Measurements from ENCODE around the gene LSP1.

Gene LSP1

DNA sequence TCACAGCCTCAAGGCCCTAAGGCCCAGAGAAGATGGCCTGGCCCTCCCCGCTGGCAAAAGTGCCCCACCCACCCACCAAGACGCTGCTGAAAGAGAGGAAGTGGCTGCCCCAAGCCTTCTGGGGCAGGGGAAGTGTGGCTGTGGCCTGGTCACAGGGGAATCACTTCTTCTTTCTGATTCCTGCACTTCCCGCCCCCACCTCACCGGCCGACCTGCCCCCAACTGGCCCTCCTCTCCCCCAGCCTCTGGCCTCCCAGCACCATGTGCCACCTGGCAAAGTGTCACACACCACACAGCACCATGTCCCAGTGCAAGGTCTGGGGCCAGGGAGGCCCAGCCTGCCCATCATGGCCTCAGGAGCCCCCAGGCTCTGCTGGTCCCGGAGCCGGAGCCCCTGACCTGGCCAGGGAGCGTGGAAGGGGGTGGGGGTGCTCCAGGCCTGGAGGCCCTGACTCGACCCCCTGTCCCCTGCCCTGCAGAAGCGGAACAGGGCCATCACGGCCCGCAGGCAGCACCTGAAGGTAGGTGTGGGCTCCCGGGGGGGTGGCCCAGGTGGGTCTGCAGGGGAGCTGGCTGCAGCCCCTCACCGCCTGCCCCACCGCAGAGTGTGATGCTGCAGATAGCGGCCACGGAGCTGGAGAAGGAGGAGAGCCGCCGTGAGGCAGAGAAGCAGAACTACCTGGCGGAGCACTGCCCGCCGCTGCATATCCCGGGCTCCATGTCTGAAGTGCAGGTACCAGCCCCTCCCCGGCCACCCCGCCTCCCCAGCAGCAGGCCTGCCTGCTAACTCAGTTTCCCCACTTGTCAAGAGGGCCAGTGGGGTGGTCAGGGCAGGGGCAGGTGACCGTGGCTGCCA, 12.7 kb upstream of the LSP1 start:
- Histone ChIP-seq H3K9me3 (ENCODE audit: control insufficient read depth in 1 of 2, low read length in 2 of 2) (no peaks in the 10 kb centered on the region), H3K4me3 (ENCODE audit: low read depth in 1 of 2, low read length in 2 of 2) (no peak overlapping the region), H3K27ac (ENCODE audit: low read length) (no peak overlapping the region), H3K4me1 (ENCODE audit: control insufficient read depth in 1 of 2, insufficient read depth in 2 of 2, low read length in 2 of 2) (peaks cover 2 to 12% of the 10 kb centered on the region in 2 donors), H3K27me3 (ENCODE audit: low read depth, low read length) (peaks cover 5% of the 10 kb centered on the region), H3K36me3 (ENCODE audit: control insufficient read depth in 1 of 2, insufficient read depth in 2 of 2, low read length in 2 of 2) (no peaks in the 10 kb centered on the region)

DNA sequence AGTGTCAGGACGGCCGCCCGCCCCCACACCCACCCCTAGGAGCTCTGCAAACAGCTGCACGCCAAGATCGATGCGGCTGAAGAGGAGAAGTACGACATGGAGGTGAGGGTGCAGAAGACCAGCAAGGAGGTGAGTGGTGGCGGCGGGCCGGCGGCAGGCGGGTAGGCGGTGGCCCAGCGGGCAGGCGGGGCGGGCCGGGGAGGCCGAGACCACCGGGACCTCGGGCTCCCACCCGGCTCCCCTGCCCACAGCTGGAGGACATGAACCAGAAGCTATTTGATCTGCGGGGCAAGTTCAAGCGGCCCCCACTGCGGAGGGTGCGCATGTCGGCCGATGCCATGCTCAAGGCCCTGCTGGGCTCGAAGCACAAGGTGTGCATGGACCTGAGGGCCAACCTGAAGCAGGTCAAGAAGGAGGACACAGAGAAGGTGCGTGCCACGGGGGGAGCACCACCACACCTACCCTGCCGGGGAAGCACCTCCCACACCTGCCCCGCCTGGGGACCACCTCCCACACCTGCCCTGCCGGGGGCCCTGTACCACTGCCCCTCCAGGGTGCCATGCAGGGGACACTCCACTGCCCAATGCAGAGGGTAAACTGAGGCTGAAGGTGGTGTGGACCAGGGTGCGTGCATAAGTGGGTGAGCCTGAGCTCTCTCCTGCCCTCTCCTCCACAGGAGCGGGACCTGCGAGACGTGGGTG, 12.0 kb upstream of the LSP1 start:
- Histone ChIP-seq H3K27me3 (ENCODE audit: low read depth, low read length) (peaks cover 5% of the 10 kb centered on the region), H3K9me3 (ENCODE audit: control insufficient read depth in 1 of 2, low read length in 2 of 2) (no peaks in the 10 kb centered on the region), H3K36me3 (ENCODE audit: control insufficient read depth in 1 of 2, insufficient read depth in 2 of 2, low read length in 2 of 2) (no peaks in the 10 kb centered on the region), H3K4me3 (ENCODE audit: low read depth in 1 of 2, low read length in 2 of 2) (no peak overlapping the region), H3K4me1 (ENCODE audit: control insufficient read depth in 1 of 2, insufficient read depth in 2 of 2, low read length in 2 of 2) (peaks cover 4 to 12% of the 10 kb centered on the region in 2 donors), H3K27ac (ENCODE audit: low read length) (no peak overlapping the region)

DNA sequence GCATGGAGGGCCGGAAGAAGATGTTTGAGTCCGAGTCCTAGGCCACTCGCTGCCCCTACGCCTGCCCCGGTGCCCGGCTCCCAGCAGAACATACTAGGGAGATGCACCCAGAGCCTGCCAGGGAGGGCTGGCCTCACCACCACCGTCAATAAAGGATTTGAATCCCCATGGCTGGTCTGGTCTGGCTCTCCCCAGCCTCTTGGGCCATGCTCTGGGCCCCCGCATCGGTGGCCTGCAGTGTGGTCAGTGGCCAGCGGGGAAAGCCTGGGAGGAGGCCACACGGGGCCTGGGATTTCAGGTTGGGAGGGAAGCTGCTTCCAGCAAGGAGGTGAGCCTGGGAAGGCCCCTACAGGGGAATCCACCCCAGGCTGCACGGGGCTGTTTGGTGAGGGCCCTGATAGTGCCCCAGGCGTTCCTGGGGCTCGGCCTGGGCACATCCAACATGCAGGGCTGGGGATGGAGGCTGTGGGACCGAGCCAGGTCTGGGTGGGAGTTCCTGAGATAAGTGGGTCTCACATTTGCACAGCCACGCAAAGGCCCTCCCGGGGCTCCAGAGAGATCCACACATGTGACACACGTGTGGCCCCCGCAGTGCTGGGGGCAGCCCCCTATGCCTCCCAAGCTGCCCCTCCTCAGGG, 11.3 kb upstream of the LSP1 start:
- Histone ChIP-seq H3K27me3 (ENCODE audit: low read depth, low read length) (peaks cover 5% of the 10 kb centered on the region), H3K36me3 (ENCODE audit: control insufficient read depth in 1 of 2, insufficient read depth in 2 of 2, low read length in 2 of 2) (no peaks in the 10 kb centered on the region), H3K9me3 (ENCODE audit: control insufficient read depth in 1 of 2, low read length in 2 of 2) (no peaks in the 10 kb centered on the region), H3K4me3 (ENCODE audit: low read depth in 1 of 2, low read length in 2 of 2) (no peak overlapping the region), H3K27ac (ENCODE audit: low read length) (no peak overlapping the region), H3K4me1 (ENCODE audit: control insufficient read depth in 1 of 2, insufficient read depth in 2 of 2, low read length in 2 of 2) (peaks cover 4 to 12% of the 10 kb centered on the region in 2 donors)

DNA sequence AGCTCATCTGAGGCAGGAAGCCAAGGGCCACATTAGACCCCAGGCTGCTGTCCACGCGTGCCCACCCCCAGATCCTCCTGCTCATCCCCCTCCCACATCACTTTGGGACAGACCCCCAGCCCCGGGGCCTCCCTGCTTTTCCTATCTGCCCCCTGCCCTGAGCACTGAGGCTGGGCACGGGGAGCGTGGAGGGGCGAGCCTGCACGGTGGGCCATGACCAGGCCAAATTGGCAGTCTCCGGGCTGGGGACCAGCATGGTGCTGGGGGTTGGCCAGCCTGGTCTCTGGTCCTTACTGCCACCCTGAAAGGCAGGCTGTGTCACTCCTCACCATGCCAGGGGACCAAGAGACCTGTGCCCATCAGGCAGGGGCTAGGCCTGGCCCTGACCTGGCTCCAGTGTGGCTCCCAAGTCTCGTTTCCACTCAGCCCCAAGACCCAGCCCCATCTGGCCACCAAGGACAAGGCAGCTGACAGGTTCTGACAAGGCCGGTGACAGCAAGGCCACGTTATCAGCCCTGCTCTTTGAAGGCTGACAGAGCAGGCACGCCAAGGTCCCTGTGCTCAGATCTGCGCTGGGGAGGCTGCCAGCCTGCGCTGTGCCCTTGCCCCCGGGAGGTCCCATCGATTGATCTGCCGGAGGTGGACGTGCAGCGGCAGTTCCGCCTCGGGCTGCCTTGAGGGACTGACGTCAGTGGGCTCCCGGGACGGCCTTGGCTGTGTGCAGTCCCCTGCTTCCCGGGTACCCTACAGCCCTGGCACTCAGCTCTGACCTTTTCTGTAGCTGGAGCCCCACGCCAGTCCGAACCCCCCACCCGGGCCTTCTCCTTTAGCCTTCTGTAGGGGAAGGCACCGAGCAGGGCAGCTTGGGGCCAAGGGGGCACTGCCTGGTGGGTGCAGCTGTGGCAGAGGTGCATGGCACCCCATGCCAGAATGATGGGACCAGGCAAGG, 10.5 kb upstream of the LSP1 start:
- Histone ChIP-seq H3K27me3 (ENCODE audit: low read depth, low read length) (peaks cover 5% of the 10 kb centered on the region), H3K36me3 (ENCODE audit: control insufficient read depth in 1 of 2, insufficient read depth in 2 of 2, low read length in 2 of 2) (no peaks in the 10 kb centered on the region), H3K9me3 (ENCODE audit: control insufficient read depth in 1 of 2, low read length in 2 of 2) (no peaks in the 10 kb centered on the region), H3K27ac (ENCODE audit: low read length) (no peak overlapping the region), H3K4me1 (ENCODE audit: control insufficient read depth in 1 of 2, insufficient read depth in 2 of 2, low read length in 2 of 2) (peaks cover 4 to 11% of the 10 kb centered on the region in 2 donors), H3K4me3 (ENCODE audit: low read depth in 1 of 2, low read length in 2 of 2) (no peak overlapping the region)

DNA sequence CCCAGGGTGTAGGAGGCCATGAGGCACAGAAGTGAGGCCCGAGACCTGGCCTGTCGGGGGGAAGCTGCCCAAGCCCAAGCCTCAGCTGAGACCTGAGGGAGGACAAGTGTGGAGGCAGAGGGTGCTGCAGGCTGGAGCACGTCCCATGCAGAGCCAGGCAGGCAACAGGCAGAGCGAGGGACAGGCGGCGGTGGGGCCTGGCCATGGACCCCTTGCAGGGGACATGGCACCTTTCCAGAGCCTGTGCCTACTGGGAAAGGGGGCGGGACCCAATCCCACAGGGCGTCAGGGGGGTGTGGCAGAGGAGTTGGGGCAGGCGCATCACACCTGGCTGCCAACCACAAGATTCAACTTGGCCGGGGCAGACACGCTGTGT, 9.8 kb upstream of the LSP1 start:
- peaks cover 5% of the 10 kb centered on the region for H3K27me3 ChIP-seq (ENCODE audit: low read depth, low read length)
- H3K4me3 ChIP-seq (ENCODE audit: low read depth in 1 of 2, low read length in 2 of 2): no peak overlapping the region
- H3K4me1 ChIP-seq (ENCODE audit: control insufficient read depth in 1 of 2, insufficient read depth in 2 of 2, low read length in 2 of 2): peaks cover 4% of the 10 kb centered on the region in 2 donors
- no peak overlapping the region for H3K27ac ChIP-seq (ENCODE audit: low read length)
- no peaks in the 10 kb centered on the region for H3K36me3 ChIP-seq (ENCODE audit: control insufficient read depth in 1 of 2, insufficient read depth in 2 of 2, low read length in 2 of 2)
- no peaks in the 10 kb centered on the region for H3K9me3 ChIP-seq (ENCODE audit: control insufficient read depth in 1 of 2, low read length in 2 of 2)

DNA sequence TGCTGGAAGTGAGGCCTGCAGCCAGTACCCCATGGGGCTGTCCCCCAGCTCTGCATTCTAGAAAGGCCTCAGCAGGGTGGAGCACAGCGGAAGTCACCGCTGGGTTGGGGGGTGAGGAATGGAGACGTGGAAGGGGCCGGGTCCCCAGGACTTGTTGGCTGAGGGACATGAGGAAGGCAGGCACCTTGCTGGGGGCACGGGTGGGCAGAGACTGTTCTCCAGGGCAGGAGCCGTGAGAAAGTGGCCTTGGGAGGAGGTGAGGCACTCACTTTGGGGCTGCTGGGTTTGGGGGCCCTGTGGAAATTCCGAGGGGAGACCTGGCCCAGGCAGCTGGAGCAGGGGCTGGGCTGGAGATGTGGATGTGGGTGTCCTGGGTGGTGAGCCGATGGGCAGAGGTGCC, 9.1 kb upstream of the LSP1 start:
- Histone ChIP-seq H3K27ac (ENCODE audit: low read length) (no peak overlapping the region), H3K4me1 (ENCODE audit: control insufficient read depth in 1 of 2, insufficient read depth in 2 of 2, low read length in 2 of 2) (peaks cover 4% of the 10 kb centered on the region in 2 donors), H3K4me3 (ENCODE audit: low read depth in 1 of 2, low read length in 2 of 2) (no peak overlapping the region)

DNA sequence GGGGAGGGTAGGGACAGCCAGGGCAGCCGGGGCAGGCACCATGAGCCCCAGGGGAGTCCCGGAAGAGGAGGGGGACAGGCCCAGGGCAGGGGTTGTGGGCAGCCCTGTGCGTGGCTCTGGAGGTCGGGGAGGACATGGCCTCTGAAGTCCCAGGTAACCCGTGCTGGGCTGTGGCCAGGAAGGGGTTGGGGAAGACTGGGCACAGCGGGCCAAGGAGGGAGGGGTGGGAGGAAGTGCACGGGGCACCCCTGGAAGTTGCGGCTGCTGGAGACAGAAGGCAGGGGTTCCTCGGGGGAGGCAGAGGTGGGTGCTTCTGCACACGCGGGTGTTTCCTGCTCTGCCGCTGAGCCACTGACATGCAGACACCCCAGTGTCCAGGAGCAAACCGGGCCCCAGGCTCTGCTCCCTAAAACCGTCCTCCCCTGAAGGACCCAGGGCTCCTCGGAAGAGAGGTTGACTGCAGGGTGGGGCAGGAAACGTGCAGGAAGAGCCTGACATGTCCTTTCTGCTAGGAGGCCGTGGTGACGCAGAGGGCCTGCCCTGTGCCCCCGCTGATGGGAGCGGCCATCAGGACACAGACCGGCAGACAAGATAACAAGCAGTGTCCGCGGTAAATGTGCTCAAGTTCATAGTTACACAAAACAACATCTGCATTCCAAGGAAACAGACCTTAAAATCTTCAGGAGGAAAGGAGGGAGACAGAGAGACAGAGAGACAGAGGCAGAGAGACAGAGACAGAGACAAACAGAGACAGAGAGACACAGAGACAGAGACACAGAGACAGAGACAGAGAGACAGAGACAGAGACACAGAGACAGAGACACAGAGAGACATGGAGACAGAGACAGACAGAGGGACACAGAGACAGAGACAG, 8.4 kb upstream of the LSP1 start:
- H3K36me3 ChIP-seq (ENCODE audit: control insufficient read depth in 1 of 2, insufficient read depth in 2 of 2, low read length in 2 of 2): no peaks in the 10 kb centered on the region
- no peak overlapping the region for H3K27ac ChIP-seq (ENCODE audit: low read length)
- H3K4me3 ChIP-seq (ENCODE audit: low read depth in 1 of 2, low read length in 2 of 2): no peak overlapping the region

More for the DNA sequence above, 9.1 kb upstream of the LSP1 start:
- Histone ChIP-seq H3K9me3 (ENCODE audit: control insufficient read depth in 1 of 2, low read length in 2 of 2) (no peaks in the 10 kb centered on the region), H3K36me3 (ENCODE audit: control insufficient read depth in 1 of 2, insufficient read depth in 2 of 2, low read length in 2 of 2) (no peaks in the 10 kb centered on the region), H3K27me3 (ENCODE audit: low read depth, low read length) (peaks cover 5% of the 10 kb centered on the region)

DNA sequence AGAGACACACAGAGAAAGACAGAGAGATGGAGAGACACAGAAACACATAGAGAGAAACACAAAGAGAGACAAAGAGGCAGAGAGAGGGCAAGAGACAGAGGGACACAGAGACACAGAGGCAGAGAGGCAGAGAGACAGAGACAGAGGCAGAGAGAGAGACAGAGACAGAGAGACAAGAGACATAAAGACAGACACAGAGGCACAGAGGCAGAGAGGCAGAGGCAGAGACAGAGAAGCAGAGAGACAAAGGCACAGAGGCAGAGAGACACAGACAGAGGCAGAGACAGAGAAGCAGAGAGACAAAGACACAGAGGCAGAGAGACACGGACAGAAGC, 7.8 kb upstream of the LSP1 start:
- no peaks in the 10 kb centered on the region for H3K9me3 ChIP-seq (ENCODE audit: control insufficient read depth in 1 of 2, low read length in 2 of 2)
- no peak overlapping the region for H3K27ac ChIP-seq (ENCODE audit: low read length)
- no peaks in the 10 kb centered on the region for H3K36me3 ChIP-seq (ENCODE audit: control insufficient read depth in 1 of 2, insufficient read depth in 2 of 2, low read length in 2 of 2)
- H3K4me3 ChIP-seq (ENCODE audit: low read depth in 1 of 2, low read length in 2 of 2): no peak overlapping the region
- H3K27me3 ChIP-seq (ENCODE audit: low read depth, low read length): peaks cover 5% of the 10 kb centered on the region
- H3K4me1 ChIP-seq (ENCODE audit: control insufficient read depth in 1 of 2, insufficient read depth in 2 of 2, low read length in 2 of 2): peaks cover 4% of the 10 kb centered on the region in 2 donors

More for the DNA sequence above, 8.4 kb upstream of the LSP1 start:
- Histone ChIP-seq H3K9me3 (ENCODE audit: control insufficient read depth in 1 of 2, low read length in 2 of 2) (no peaks in the 10 kb centered on the region), H3K4me1 (ENCODE audit: control insufficient read depth in 1 of 2, insufficient read depth in 2 of 2, low read length in 2 of 2) (peaks cover 4% of the 10 kb centered on the region in 2 donors), H3K27me3 (ENCODE audit: low read depth, low read length) (peaks cover 5% of the 10 kb centered on the region)

DNA sequence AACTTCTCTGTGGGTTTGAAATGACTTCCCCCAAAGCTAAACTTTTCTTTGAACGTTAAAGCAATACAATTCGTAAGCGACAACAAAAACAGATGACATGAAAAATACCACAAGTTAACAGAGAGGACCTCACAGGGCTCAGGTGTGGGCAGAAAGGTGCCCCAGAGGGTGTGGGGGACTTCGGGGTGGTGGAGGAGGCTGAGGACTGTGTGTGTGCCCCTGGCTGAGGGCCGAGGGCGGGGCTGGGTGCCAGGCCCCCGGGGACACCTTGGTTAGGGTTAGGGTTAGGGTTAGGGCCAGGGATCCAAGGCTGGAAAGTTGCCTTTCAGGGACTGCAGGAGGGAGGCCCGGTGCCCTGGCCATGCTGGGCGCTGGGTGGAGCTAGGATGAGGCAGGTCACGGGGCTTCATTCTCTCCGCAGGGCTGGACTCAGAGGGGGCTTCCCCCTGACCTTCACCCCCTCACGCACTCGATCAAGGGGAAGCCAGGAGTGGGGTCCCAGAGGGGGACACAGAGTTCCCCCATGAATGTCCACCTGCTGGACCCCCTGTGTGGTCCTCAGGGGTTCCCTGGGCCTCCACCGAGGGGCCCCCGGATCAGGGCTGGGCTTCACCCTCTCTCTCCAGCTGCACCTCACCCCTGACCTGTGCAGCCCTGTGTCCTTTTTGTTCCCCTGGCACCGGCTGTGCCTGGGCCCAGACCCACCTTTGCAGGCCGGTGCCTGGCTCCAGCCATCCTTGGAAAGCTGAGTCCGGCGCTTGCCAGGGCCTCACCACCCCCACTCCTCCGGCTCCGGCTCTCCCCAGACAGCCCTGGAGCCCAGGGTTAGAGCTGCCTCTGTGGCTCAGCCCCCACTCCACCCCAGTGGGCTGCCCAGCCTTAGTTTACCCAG, 7.1 kb upstream of the LSP1 start:
- Histone ChIP-seq H3K4me1 (ENCODE audit: control insufficient read depth in 1 of 2, insufficient read depth in 2 of 2, low read length in 2 of 2) (peaks cover 0 to 4% of the 10 kb centered on the region in 2 donors), H3K9me3 (ENCODE audit: control insufficient read depth in 1 of 2, low read length in 2 of 2) (no peaks in the 10 kb centered on the region), H3K27me3 (ENCODE audit: low read depth, low read length) (peaks cover 5% of the 10 kb centered on the region), H3K27ac (ENCODE audit: low read length) (no peak overlapping the region), H3K36me3 (ENCODE audit: control insufficient read depth in 1 of 2, insufficient read depth in 2 of 2, low read length in 2 of 2) (no peaks in the 10 kb centered on the region), H3K4me3 (ENCODE audit: low read depth in 1 of 2, low read length in 2 of 2) (no peak overlapping the region)
